NCI-H1105 treated with DMSO at 0.1 percent for 48 hours (cell line): Measurements from ENCODE around the gene HUNK.
"Not testable (repeated sequence)": the region's sequence is repeated elsewhere in the genome, so short reads cannot be mapped to it uniquely, and the experiment has no call there.

Experiments used
- DNase-seq: peaks from one replicate; lab custom pipeline; 2025; lab: John Stamatoyannopoulos, UW

Gene HUNK

GRCh38 chr21:31870472-31871193 is 2.2 kb upstream of the HUNK start:
- no peak for DNase-seq

GRCh38 chr21:31871371-31871770 is 1.4 kb upstream of the HUNK start:
- not testable (repeated sequence) for DNase-seq

DNA sequence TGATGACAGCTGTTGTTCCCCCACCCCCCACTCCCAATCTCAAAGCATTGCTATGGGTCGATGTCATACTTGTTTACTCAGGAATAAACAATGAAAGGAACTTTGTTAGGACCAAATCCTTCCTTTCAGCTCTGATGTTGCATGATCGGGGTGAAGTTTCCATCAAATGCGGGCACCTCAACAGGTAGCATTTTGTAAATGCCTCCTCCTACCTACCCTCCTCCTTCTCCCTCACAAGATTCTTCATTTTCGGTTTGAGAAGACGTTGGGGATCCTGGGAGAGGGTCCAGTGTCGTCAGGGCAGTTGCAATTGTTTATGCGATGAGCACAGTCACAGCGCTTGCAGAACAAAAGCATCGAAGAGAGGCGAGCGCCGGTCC is 758 bp upstream of the HUNK start:
- no peak for DNase-seq

DNA sequence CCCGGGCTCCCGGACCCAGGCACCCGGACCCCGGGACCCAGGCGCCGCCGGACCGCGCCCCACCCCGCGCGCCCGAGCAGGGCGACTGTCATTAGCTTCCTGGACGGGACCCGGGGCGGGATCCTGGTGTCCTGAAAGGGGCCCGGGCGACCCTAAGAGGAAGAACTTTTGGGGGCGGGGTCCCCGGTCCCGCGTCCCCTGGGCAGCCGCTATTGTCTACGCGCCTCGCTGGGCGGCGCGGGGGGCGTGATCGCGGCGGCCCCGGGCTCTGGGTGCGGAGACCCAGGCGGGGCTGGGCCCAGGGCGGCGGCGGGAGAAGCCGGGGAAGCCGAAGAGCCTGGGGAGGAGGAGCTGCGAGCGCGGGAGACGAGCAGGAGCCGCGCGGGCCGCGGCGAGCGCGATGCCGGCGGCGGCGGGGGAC is 465 bp downstream of the HUNK start:
- DNase-seq: peak; percentile 59

GRCh38 chr21:31873696-31874599 is 1.1 kb downstream of the HUNK start:
- DNase-seq: peak; percentile 59

DNA sequence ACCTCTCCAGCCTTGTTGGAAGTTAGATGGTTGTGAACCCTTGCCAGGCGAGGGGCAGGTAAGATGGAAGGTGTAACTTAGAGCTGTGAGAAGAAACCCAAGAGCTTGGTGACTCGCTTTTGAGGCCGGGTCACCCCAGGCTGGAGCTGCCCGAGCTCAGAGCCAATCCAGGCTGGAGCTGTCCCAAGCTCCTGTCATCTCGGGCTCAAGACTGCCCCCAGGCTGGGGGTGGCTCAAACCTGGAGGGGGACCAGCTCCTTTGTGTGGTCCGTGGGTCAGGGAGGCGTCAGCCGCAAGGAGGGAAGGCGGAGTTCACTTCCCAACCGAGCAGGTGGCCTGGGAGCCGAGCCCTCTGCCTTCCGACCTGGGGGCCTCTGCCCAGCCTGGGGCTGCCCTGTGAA is 2.0 kb downstream of the HUNK start:
- DNase-seq: no peak

GRCh38 chr21:31875496-31876015 is 2.7 kb downstream of the HUNK start:
- DNase-seq: no peak

DNA sequence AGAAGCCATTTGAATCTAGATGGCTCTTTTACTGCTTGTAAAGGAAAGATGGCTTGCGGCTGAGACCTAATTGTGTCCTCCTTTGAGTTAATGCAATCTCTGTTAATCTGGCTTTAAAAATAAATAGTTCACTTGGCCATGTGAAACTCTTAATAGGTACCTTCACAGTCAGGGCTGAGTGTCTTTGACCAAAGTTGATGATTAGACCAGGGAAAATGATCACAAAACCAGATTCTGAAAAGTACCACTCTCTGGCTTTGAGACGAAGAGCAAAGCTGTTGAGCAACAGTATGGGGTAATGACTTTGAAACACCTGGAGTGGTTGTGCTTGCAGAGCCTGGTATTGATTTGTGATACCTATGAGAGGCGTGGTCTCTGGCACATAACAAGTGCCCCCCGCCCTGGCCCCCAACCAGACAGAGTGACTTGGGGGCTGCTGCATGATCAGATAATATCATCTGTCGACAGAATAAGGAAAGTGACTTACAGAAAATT is 4.7 kb downstream of the HUNK start:
- DNase-seq: no peak

- DNase-seq: no peak
Measured at GRCh38 chr21:31878831-31879230, 6.0 kb downstream of the HUNK start.

DNA sequence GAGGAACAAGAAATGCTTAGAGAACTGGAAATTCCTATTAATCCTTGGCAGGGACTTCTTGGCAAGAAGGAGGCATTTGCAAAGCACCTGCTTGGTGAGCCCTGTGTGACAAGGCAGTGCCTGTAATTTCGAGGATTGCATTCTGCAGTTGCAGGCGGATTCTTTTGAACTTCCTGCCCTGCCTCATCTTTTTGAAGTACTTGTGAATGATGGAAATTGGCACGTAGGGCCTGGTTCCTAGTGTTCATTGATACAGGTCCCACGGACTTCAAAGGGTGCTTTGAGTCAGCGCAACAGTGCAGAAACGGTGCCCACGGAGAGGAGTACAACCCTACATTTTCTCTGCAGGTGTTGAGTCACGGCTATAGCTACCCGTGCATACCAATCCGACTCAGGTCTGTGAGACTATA is 6.4 kb downstream of the HUNK start:
- no peak for DNase-seq

GRCh38 chr21:31879911-31880310 is 7.1 kb downstream of the HUNK start:
- DNase-seq: no peak

- no peak for DNase-seq
Measured at GRCh38 chr21:31880816-31881215, 8.0 kb downstream of the HUNK start.

DNA sequence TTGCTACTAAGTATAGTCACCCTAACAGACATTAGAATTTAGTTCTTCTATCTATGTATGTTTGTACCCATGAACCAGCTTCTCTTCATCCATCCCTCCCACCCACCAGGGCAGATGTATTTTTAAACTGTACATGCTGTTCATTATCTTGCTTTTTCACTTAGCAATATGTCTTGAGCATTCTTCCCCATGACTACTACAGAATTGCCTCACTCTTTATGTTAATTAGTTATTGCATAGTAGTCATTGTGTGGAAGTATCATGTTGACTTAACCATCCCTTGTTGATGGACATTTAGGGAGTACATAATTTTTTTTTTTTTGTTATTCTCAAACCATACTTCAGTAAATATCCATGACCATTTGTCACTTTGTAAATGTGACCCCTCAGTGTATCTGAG is 9.9 kb downstream of the HUNK start:
- DNase-seq: no peak

GRCh38 chr21:31885146-31885545 is 12.3 kb downstream of the HUNK start:
- DNase-seq: no peak

DNA sequence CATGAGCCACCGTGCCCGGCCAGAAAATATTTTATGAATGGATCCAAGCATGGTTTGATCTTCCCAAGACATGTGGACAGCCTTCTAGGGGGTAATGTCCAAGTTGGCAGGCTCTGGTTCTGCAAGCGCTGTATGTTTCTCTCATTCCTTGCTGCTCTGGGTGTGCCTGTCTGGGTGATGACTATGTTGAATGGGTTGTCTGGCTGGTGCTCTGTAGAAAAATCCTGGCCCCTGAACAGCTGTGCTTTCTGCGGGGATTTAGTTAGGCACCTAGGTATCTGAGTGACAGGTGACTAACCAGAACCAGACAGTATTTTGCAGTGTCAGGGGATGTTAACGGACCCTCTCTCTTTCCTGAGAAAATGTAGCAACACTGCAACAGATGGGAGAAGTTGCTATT is 14.1 kb downstream of the HUNK start:
- DNase-seq: no peak

- DNase-seq: no peak
Measured at GRCh38 chr21:31887391-31887841, 14.6 kb downstream of the HUNK start.

DNA sequence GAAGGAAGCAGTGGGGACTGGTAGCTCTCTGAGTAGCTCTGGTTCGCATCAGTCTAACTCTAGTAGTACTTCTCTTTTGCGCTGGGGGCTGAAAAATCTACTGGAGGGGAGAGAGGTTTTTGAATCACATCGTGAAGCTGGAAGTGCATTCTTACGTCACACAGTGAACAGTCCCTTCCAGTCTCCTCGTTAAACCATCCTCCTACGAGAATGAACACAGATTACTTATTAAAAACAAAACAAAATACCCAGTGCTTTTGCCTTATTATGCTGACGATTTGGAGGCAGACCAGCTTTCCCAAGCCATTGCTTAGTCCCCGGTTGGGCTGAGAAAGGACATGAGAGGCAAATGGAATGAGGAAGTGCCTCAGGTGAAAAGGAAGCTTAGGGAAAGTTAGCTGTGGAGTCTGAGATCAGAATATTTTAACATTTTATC is 16.1 kb downstream of the HUNK start:
- no peak for DNase-seq

DNA sequence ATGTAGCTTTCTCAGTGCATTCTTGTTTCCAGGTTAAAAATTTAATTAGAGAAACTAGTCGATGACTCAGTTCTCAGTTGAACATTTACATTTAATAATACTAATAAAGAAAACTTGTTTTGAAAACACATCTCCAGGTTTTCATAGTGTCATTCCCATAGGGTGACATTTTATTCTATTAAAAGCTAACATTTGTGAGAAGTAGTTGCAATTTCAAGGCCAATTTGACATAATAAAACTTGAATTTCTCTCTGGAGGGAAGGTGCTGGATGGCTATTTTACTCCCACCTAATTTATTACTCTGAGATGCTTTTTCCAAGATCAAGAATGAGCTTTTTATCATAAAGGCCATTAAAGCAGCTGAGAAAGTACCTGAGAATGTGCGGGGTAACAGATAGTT is 16.6 kb downstream of the HUNK start:
- DNase-seq: no peak

- no peak for DNase-seq
Measured at GRCh38 chr21:31892686-31893085, 19.9 kb downstream of the HUNK start.

- DNase-seq: no peak
Measured at GRCh38 chr21:31893851-31894415, 21.1 kb downstream of the HUNK start.

DNA sequence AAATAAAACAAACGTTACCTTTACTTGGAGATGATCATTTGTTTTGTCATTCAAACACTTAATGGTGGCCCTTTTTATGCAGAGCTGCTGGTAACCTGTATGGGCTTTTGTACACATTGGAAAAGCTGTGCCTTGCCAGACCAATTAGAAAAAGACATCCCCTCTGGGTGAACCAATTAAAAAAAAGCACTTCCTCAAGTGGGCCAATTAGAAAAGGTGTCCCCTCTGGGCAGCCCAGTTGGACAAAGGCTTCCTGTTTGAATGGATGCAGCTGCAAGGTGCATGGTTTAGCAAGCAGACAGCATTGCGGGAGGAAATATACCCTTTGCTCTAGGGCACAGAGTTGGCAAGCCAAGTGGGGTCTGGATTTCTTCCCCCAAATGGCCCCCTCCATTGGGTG is 21.6 kb downstream of the HUNK start:
- DNase-seq: no peak

DNA sequence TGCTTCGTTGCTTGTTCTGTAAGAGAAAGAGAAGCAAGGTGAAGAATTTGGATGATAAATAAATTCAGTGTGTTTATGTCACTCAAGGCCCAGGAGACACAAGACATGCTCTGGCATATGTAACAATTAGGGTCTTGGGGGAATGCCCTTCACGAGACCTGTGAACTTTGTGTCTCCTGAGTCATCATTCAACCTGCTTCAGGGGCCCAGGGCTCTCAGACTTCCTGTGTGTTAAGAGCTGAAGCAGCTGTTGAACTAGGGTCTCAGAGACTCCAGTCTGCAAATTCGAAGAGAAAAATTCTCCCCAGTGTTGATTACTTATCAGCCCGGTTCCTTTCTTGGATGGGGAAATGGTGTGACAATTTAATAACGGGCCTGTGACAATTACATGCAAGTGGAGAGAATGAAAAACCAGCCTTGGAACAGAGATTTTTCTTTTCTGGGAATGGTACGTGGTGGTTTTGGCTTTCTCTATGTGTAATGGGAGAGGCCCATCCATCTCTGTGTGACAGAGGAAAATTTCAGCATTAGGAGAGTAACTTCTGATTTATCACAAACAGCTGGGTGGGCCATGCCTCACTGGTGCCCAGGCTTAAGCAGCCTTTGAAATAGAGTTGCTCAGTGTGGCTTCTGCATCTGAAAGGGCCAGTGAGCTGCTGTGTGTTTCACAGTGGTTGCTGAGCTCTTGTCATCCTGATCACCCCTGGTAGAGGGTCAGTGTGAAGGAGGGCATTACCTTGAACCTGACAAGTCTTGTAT is 22.4 kb downstream of the HUNK start:
- DNase-seq: no peak
